Stomach (tissue), 9 donors: ENCODE measurements around the gene DCC. TPM values are rescaled to one million over a fixed set of nuclear protein-coding genes. Genes with fewer than 3 reads are reported as not detected.

ENCODE experiments used
- DNase-seq, 2 donors: peaks; one replicate each; pipeline versions ENCODE4 v3.0.0 to v3.0.0-alpha.2; 2013 to 2019
- H3K27ac ChIP-seq, 5 donors: fragments of 200-600 bp in 4 of 5; sonication (generic) in 4 of 5; one replicate each; pipeline ENCODE4 v1.5.1; 2013 to 2019; ENCODE audit warnings: mild to moderate bottlenecking in 1 of 5, moderate library complexity in 1 of 5
- H3K27me3 ChIP-seq, 3 donors: fragments of 200-600 bp; sonication (generic); one replicate each; pipeline ENCODE4 v1.5.1; 2017 to 2019; ENCODE audit warnings: mixed run types in 1 of 3
- H3K36me3 ChIP-seq, 4 donors: fragments of 200-600 bp; sonication (generic); 1 replicate in 3 of 4; 2 replicates in 1 of 4; pipeline ENCODE4 v1.5.1; 2016 to 2019
- H3K4me1 ChIP-seq, 4 donors: fragments of 200-600 bp; sonication (generic); one replicate each; pipeline ENCODE4 v1.5.1; 2016 to 2019
- H3K4me3 ChIP-seq, 4 donors: fragments of 200-600 bp; sonication (generic) in 3 of 4; one replicate each; pipeline ENCODE4 v1.5.1; 2016 to 2019; ENCODE audit warnings: mild to moderate bottlenecking in 1 of 4
- H3K9me3 ChIP-seq, 4 donors: fragments of 200-600 bp; sonication (generic); one replicate each; pipeline ENCODE4 v1.5.1; 2016 to 2019
- CTCF ChIP-seq, 7 experiments: fragments of 450-650 bp in 4 of 7; fragments of 200-600 bp in 3 of 7; sonication (generic) in 3 of 7; IDR thresholded peaks; one replicate each; pipeline ENCODE4 v1.5.1; 2016 to 2019; ENCODE audit warnings: antibody characterized with exemption in 7 of 7, control low read depth in 2 of 7, mild to moderate bottlenecking in 1 of 7
- EP300 ChIP-seq: sonication (generic); formaldehyde crosslinking; IDR thresholded peaks from one replicate; pipeline ENCODE4 v1.6.1; 2017; ENCODE audit warnings: antibody characterized with exemption
- POLR2A ChIP-seq, 4 donors: fragments of 450-650 bp; IDR thresholded peaks; one replicate each; pipeline ENCODE4 v1.6.1; 2016; ENCODE audit warnings: antibody characterized with exemption in 4 of 4, control low read depth in 2 of 4, mild to moderate bottlenecking in 1 of 4, moderate library complexity in 1 of 4
- POLR2AphosphoS5 ChIP-seq, 3 donors: sonication (generic); formaldehyde crosslinking; IDR thresholded peaks; one replicate each; pipeline ENCODE4 v1.6.1; 2016; ENCODE audit warnings: antibody characterized with exemption in 3 of 3
- WGBS, 5 donors: extraction: QIAGEN DNeasy Blood & Tissue Kit in 3 of 5; methylation state at CpG; one replicate each; pipeline versions ENCODE4 v1.1.5 to v1.1.7; 2013 to 2018; 5-methylcytosine and 5-hydroxymethylcytosine counted together
- intact Hi-C: fragments of 100-400 bp; cut with DNase I; formaldehyde crosslinking; loops from one replicate; pipeline ENCODE4 v1.15.1; 2023; ENCODE audit warnings: low total_unique reads
- polyA plus RNA-seq, 3 donors: library from polyadenylated mRNA; stranded (reverse); fragments of 200-250 nt; gene quantifications; one replicate each; pipeline ENCODE4 v1.2.3, GENCODE V29; 2013
- total RNA-seq, 5 donors: library from RNA; depleted of rRNA; stranded (reverse); fragments of >200 nt; gene quantifications; one replicate each; pipeline versions ENCODE4 v1.1.0 to v1.2.3, GENCODE V29; 2014 to 2016
- donor health status: healthy with polysubstance abuse.
- donor health status: Bipolar disorder and iron deficiency.
- donor health status: healthy.

The DCC gene
- total and polyA plus RNA-seq, 8 donors = 0.58 to 1.7 TPM; not detected in 6

GRCh38 chr18:53070788-53071187 lies 730.8 kb downstream of the DCC start:
- TF ChIP-seq EP300 = no peak
- TF ChIP-seq POLR2A (IDR thresholded peaks at IDR 0.05) = no peak
- TF ChIP-seq CTCF (IDR thresholded peaks at IDR 0.05) = no peak
- TF ChIP-seq POLR2AphosphoS5 (IDR thresholded peaks at IDR 0.05) = no peak
- Histone ChIP-seq H3K9me3 (no peaks in the 10 kb centered on the region), H3K27me3 (no peaks in the 10 kb centered on the region), H3K4me3 (no peak overlapping the region), H3K4me1 (no peaks in the 10 kb centered on the region), H3K36me3 (no peaks in the 10 kb centered on the region), H3K27ac (no peak overlapping the region)
- 48 to 58% (median 48%) methylated on average over 6 of the region's 6 CpGs for WGBS, 5 donors
- DNase-seq = peak in 1 of 2 donors; percentile 19
- intact Hi-C loops = no loop called here

GRCh38 chr18:53080687-53081086 lies 740.7 kb downstream of the DCC start:
- WGBS, 5 donors = 65 to 72% (median 70%) methylated on average over 2 of the region's 2 CpGs
- TF ChIP-seq CTCF (IDR thresholded peaks at IDR 0.05) (no peak), POLR2A (IDR thresholded peaks at IDR 0.05) (no peak), POLR2AphosphoS5 (IDR thresholded peaks at IDR 0.05) (no peak), EP300 (no peak)
- no peaks in the 10 kb centered on the region for H3K27me3 ChIP-seq
- no peaks in the 10 kb centered on the region for H3K36me3 ChIP-seq
- H3K4me3 ChIP-seq = no peak overlapping the region
- no peaks in the 10 kb centered on the region for H3K9me3 ChIP-seq
- intact Hi-C loops = no loop called here
- no peaks in the 10 kb centered on the region for H3K4me1 ChIP-seq
- H3K27ac ChIP-seq = no peak overlapping the region
- no peak for DNase-seq

- WGBS, 5 donors = 61 to 74% (median 65%) methylated on average over 5 of the region's 5 CpGs
- H3K27me3 ChIP-seq = no peaks in the 10 kb centered on the region
- H3K27ac ChIP-seq = no peak overlapping the region
- H3K4me1 ChIP-seq = no peaks in the 10 kb centered on the region
- TF ChIP-seq POLR2AphosphoS5 (IDR thresholded peaks at IDR 0.05) = no peak
- no peak for TF ChIP-seq POLR2A (IDR thresholded peaks at IDR 0.05)
- TF ChIP-seq EP300 = no peak
- no peak for TF ChIP-seq CTCF (IDR thresholded peaks at IDR 0.05)
- intact Hi-C loops = no loop called here
- no peaks in the 10 kb centered on the region for H3K9me3 ChIP-seq
- H3K4me3 ChIP-seq = no peak overlapping the region
- no peaks in the 10 kb centered on the region for H3K36me3 ChIP-seq
- DNase-seq = peak in 1 of 2 donors; percentile 20
These were observed 753.6 kb downstream of the DCC start for GRCh38 chr18:53093636-53094035.

- no peaks in the 10 kb centered on the region for H3K36me3 ChIP-seq
- intact Hi-C loops = no loop called here
- 56 to 74% (median 66%) methylated on average over 5 of the region's 5 CpGs for WGBS, 5 donors
- H3K4me1 ChIP-seq = no peaks in the 10 kb centered on the region
- no peaks in the 10 kb centered on the region for H3K9me3 ChIP-seq
- TF ChIP-seq EP300 (no peak), POLR2AphosphoS5 (IDR thresholded peaks at IDR 0.05) (no peak), CTCF (IDR thresholded peaks at IDR 0.05) (no peak), POLR2A (IDR thresholded peaks at IDR 0.05) (no peak)
- H3K4me3 ChIP-seq = no peak overlapping the region
- DNase-seq = no peak
- no peak overlapping the region for H3K27ac ChIP-seq
- H3K27me3 ChIP-seq = no peaks in the 10 kb centered on the region
These were observed 761.6 kb downstream of the DCC start for GRCh38 chr18:53101536-53102105.
